ENCODE measurements around the gene PREX1. TPM values are rescaled to one million over a fixed set of nuclear protein-coding genes. Genes with fewer than 3 reads are reported as not detected.

Gene PREX1
- total RNA-seq, 1 donor from 2014 or later = 78.2 TPM

DNA sequence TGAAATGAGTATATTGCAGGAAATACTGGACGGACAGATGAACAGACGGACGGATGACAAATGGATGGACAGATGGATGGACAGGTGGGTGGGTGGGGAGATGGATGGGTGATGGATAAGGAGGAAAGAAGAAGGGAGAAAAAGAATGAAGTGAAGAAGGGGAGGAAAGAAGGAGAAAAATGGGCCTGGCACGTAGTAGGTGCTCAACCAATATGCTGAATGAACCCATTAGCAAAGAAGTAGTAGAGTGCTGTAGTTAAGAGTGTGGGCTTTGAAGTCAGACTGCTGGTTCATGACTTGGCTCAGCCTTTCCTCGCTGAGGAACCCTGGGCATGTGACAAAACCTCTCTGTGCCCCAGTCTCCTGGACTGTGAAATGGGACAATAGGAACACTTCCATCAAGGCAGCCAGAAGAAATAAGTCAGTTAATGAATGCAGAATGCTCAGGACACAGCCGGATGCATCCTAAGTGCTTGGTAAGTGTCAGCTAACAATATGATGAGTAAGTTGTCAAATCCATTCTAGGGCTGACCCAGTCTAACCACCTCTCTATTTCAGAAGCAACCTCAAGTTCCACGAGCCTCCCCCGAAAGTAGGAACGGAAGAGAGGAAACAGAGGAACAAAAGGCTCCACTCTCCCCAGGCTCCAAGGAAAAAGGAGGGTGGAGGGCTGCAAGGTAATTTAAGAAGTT is 37.9 kb downstream of the PREX1 start:
- H3K9me3 ChIP-seq = no peaks in the 10 kb centered on the region
- no peak overlapping the region for H3K27ac ChIP-seq
- TF ChIP-seq, protein P1, sequence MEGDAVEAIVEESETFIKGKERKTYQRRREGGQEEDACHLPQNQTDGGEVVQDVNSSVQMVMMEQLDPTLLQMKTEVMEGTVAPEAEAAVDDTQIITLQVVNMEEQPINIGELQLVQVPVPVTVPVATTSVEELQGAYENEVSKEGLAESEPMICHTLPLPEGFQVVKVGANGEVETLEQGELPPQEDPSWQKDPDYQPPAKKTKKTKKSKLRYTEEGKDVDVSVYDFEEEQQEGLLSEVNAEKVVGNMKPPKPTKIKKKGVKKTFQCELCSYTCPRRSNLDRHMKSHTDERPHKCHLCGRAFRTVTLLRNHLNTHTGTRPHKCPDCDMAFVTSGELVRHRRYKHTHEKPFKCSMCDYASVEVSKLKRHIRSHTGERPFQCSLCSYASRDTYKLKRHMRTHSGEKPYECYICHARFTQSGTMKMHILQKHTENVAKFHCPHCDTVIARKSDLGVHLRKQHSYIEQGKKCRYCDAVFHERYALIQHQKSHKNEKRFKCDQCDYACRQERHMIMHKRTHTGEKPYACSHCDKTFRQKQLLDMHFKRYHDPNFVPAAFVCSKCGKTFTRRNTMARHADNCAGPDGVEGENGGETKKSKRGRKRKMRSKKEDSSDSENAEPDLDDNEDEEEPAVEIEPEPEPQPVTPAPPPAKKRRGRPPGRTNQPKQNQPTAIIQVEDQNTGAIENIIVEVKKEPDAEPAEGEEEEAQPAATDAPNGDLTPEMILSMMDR (IDR thresholded peaks at IDR 0.05) = no peak
- ATAC-seq = no peak
- intact Hi-C loops (cut with DNase I) = no loop called here
- H3K36me3 ChIP-seq = no peaks in the 10 kb centered on the region
- no peak for DNase-seq
- H3K4me1 ChIP-seq = peaks cover 58% of the 10 kb centered on the region
- no peak overlapping the region for H3K4me3 ChIP-seq
- H3K27me3 ChIP-seq (ENCODE audit: low read depth) = peaks cover 12% of the 10 kb centered on the region

DNA sequence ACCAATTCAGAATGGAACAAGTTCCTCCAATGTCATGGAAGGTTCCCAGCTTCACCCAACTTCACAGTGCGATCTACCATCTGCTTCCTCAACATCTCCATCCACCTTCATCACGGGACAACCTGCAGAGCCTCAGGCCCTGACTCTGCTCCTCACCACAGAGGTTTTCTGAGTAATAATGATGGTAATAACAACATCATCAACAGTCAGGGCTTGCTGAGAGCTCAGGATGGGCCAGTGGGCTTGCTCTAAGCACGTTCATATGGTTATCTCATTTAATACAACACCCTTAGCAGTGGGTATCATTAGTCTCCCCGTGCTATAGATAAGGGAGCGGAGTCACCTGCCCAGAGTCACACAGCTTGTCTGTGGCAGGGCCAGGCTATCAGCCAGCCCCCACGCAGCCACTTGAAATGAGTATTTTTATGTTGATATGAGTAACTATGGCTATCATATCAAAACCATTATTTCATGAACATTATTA is 38.6 kb downstream of the PREX1 start:
- Histone ChIP-seq H3K9me3 (no peaks in the 10 kb centered on the region), H3K27me3 (ENCODE audit: low read depth) (peaks cover 12% of the 10 kb centered on the region), H3K36me3 (no peaks in the 10 kb centered on the region), H3K4me1 (peaks cover 65% of the 10 kb centered on the region), H3K27ac (no peak overlapping the region), H3K4me3 (no peak overlapping the region)
- TF ChIP-seq, protein P1 (IDR thresholded peaks at IDR 0.05) = no peak
- intact Hi-C loops (cut with DNase I) = no loop called here
- DNase-seq = no peak
- ATAC-seq = no peak

DNA sequence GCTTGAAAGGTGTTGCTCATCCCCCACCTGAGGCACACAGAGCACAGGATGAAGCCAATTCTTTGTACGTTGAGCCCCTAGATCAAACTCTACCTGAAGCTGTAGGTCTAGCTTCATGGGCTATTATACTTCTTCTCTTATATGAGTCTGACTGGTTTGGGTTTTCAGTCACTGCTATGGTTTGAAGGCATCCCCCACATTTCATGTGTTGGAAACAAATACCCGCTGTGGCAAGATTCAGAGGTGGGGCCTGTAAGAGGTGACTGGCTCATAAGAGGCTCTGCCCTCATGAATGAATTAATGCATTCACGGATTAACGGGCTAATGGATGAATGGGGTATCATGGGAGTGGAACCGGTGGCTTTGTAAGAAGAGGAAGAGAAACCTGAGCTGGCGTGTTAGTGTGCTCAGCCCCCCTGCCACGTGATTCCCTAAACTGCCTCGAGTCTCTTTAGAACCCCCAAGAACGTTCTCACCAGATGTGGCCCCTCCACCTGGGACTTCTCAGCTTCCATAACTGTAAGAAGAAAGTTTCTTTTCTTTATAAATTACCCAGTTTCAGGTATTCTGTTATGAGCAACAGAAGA is 39.2 kb downstream of the PREX1 start:
- H3K4me3 ChIP-seq = no peak overlapping the region
- ATAC-seq (no peak), DNase-seq (no peak)
- H3K27ac ChIP-seq = no peak overlapping the region
- H3K36me3 ChIP-seq = no peaks in the 10 kb centered on the region
- peaks cover 72% of the 10 kb centered on the region for H3K4me1 ChIP-seq
- no peaks in the 10 kb centered on the region for H3K9me3 ChIP-seq
- peaks cover 12% of the 10 kb centered on the region for H3K27me3 ChIP-seq (ENCODE audit: low read depth)
- intact Hi-C loops (cut with DNase I) = no loop called here
- TF ChIP-seq, protein P1 (IDR thresholded peaks at IDR 0.05) = no peak

DNA sequence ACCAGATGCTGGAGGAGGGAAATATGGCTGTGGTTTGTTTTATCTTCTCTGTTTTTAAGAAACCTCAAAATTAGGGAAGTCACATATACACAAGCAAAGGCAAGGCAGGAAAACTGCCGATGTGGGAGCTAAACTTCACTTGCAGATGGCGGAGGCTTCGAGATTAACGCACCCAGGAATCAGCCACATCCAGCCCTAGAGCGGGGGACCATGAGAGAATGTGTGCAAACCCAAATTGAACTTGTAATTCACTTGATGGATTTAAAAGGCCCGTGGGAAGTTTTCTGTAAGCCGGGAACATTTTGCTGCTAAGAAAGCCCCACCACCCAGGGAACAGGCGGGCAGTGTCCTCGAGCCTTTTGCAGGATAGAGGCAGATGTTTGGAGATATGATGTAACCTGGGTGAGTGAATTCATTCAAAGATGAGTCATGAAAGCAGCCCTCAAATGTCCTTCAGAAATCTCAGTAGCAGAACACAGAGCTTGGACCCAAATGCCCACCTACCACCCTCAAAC is 39.9 kb downstream of the PREX1 start:
- DNase-seq (no peak), ATAC-seq (no peak)
- Histone ChIP-seq H3K4me1 (peaks cover 78% of the 10 kb centered on the region), H3K27ac (no peak overlapping the region), H3K27me3 (ENCODE audit: low read depth) (peaks cover 12% of the 10 kb centered on the region), H3K9me3 (no peaks in the 10 kb centered on the region), H3K36me3 (no peaks in the 10 kb centered on the region), H3K4me3 (no peak overlapping the region)
- TF ChIP-seq, protein P1 (IDR thresholded peaks at IDR 0.05) = no peak
- intact Hi-C loops (cut with DNase I) = no loop called here

DNA sequence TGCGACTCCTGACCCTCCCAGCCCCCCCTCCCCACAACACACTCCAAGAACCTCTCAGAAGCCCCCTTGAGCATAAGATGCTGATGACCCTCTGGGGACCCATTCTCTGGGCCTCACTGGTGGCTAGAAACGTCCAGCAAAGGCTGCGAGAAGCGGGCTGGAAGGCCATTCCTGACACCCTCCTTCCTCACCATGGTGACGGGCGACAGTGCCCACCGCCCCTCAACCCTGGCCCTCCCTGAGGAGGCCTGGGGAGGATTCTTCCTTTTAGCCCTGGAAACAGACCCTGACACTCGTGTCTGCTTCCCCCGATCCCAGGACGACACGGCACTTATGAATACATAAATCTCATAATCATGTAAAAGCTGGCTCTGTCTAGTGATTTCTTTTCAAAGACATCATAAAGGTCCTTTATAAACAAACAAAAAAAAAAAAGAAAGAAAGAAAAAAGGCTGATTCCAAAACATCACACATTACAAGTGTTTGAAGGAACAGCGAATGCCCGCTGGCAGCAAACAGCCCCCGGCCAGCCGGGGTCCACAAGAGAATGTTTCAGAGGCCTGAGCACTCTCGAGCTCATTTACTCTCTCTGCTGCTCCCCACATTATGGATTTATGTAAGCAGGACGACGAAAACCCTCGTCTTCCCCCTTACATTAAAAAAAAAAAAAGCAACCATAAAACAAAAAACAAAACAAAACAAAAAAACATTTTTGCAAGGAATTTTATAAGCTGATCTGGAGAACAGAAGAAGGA is 40.7 kb downstream of the PREX1 start:
- Histone ChIP-seq H3K9me3 (no peaks in the 10 kb centered on the region), H3K36me3 (no peaks in the 10 kb centered on the region), H3K4me1 (peaks cover 81% of the 10 kb centered on the region), H3K27me3 (ENCODE audit: low read depth) (peaks cover 12% of the 10 kb centered on the region), H3K4me3 (no peak overlapping the region), H3K27ac (no peak overlapping the region)
- ATAC-seq = no peak
- intact Hi-C loops (cut with DNase I) = no loop called here
- no peak for DNase-seq
- TF ChIP-seq, protein P1 (IDR thresholded peaks at IDR 0.05) = no peak

Data from lower lobe of right lung (tissue), 2 donors.